ENCODE data around the gene PRCD.

The PRCD gene

GRCh38 chr17:76535788-76536510 is 3.9 kb upstream of the PRCD start:
- ATAC-seq (replicated peaks) (no peak), DNase-seq (no peak)
- Mint-ChIP-seq H3K4me1 (ENCODE audit: low read depth in 2 of 2) (peaks cover 0 to 10% of the 10 kb centered on the region in 2 donors), H3K36me3 (ENCODE audit: insufficient read depth) (no peaks in the 10 kb centered on the region), H3K4me3 (no peak overlapping the region), H3K27ac (no peak overlapping the region), H3K9me3 (no peaks in the 10 kb centered on the region), H3K27me3 (peaks cover 35 to 54% of the 10 kb centered on the region in 2 donors)

GRCh38 chr17:76536511-76537287 is 3.1 kb upstream of the PRCD start:
- no peak overlapping the region for H3K27ac Mint-ChIP-seq
- peaks cover 35 to 61% of the 10 kb centered on the region in 2 donors for H3K27me3 Mint-ChIP-seq
- H3K36me3 Mint-ChIP-seq (ENCODE audit: insufficient read depth) = no peaks in the 10 kb centered on the region
- H3K4me1 Mint-ChIP-seq (ENCODE audit: low read depth in 2 of 2) = peaks cover 0 to 10% of the 10 kb centered on the region in 2 donors
- no peak for ATAC-seq (replicated peaks)
- peak overlapping the region in 1 of 2 donors; percentile 13 for H3K4me3 Mint-ChIP-seq
- no peaks in the 10 kb centered on the region for H3K9me3 Mint-ChIP-seq
- no peak for DNase-seq

GRCh38 chr17:76537288-76537577 is 2.6 kb upstream of the PRCD start:
- Mint-ChIP-seq H3K4me3 (no peak overlapping the region), H3K9me3 (no peaks in the 10 kb centered on the region), H3K27ac (no peak overlapping the region), H3K27me3 (peaks cover 38 to 67% of the 10 kb centered on the region in 2 donors), H3K4me1 (ENCODE audit: low read depth in 2 of 2) (peaks cover 0 to 8% of the 10 kb centered on the region in 2 donors), H3K36me3 (ENCODE audit: insufficient read depth) (no peaks in the 10 kb centered on the region)
- DNase-seq = no peak
- ATAC-seq (replicated peaks) = no peak

GRCh38 chr17:76537578-76538280 is 2.1 kb upstream of the PRCD start, which contains the start of gene CYGB:
Gene CYGB, minus strand, starts transcription at chr17:76537709. Its CDS starts 167 bp downstream, at chr17:76537542.
- ATAC-seq (replicated peaks) = peak; percentile 52
- peak within 1 kb of the TSS; percentile 13 to 37 for H3K4me3 Mint-ChIP-seq
- H3K9me3 Mint-ChIP-seq = no peaks in the 10 kb centered on the region
- H3K27ac Mint-ChIP-seq = no peak within 1 kb of the TSS
- peaks cover 0 to 8% of the 10 kb centered on the region in 2 donors for H3K4me1 Mint-ChIP-seq (ENCODE audit: low read depth in 2 of 2)
- no peak for DNase-seq
- no peaks in the 10 kb centered on the region for H3K36me3 Mint-ChIP-seq (ENCODE audit: insufficient read depth)
- peaks cover 43 to 72% of the 10 kb centered on the region in 2 donors for H3K27me3 Mint-ChIP-seq

- Mint-ChIP-seq H3K27ac (no peak overlapping the region), H3K9me3 (no peaks in the 10 kb centered on the region), H3K36me3 (ENCODE audit: insufficient read depth) (no peaks in the 10 kb centered on the region), H3K4me1 (ENCODE audit: low read depth in 2 of 2) (peaks cover 0 to 8% of the 10 kb centered on the region in 2 donors), H3K4me3 (peak overlapping the region; percentile 37 to 67), H3K27me3 (peaks cover 45 to 74% of the 10 kb centered on the region in 2 donors)
- ATAC-seq (replicated peaks) (no peak), DNase-seq (no peak)
Observed at GRCh38 chr17:76538281-76538931, 1.4 kb upstream of the PRCD start.

GRCh38 chr17:76538941-76539570 is 788 bp upstream of the PRCD start:
- Mint-ChIP-seq H3K9me3 (no peaks in the 10 kb centered on the region), H3K36me3 (ENCODE audit: insufficient read depth) (no peaks in the 10 kb centered on the region), H3K4me3 (peak overlapping the region; percentile 37 to 67), H3K27me3 (peaks cover 49 to 74% of the 10 kb centered on the region in 2 donors), H3K27ac (no peak overlapping the region), H3K4me1 (ENCODE audit: low read depth in 2 of 2) (peaks cover 0 to 8% of the 10 kb centered on the region in 2 donors)
- DNase-seq (no peak), ATAC-seq (replicated peaks) (no peak)

- H3K27me3 Mint-ChIP-seq = peaks cover 40 to 64% of the 10 kb centered on the region in 2 donors
Observed at GRCh38 chr17:76540381-76541300, 797 bp downstream of the PRCD start.

GRCh38 chr17:76541739-76542454 is 2.1 kb downstream of the PRCD start:
- Mint-ChIP-seq H3K27ac (no peak overlapping the region), H3K9me3 (no peaks in the 10 kb centered on the region), H3K36me3 (ENCODE audit: insufficient read depth) (no peaks in the 10 kb centered on the region), H3K4me1 (ENCODE audit: low read depth in 2 of 2) (peaks cover 0 to 8% of the 10 kb centered on the region in 2 donors), H3K4me3 (no peak overlapping the region), H3K27me3 (peaks cover 31 to 52% of the 10 kb centered on the region in 2 donors)
- ATAC-seq (replicated peaks) (no peak), DNase-seq (no peak)

More at GRCh38 chr17:76540381-76541300, 797 bp downstream of the PRCD start:
- no peak for DNase-seq
- H3K27ac Mint-ChIP-seq = no peak overlapping the region
- H3K9me3 Mint-ChIP-seq = no peaks in the 10 kb centered on the region
- no peaks in the 10 kb centered on the region for H3K36me3 Mint-ChIP-seq (ENCODE audit: insufficient read depth)
- H3K4me1 Mint-ChIP-seq (ENCODE audit: low read depth in 2 of 2) = peaks cover 0 to 8% of the 10 kb centered on the region in 2 donors
- ATAC-seq (replicated peaks) = peak; percentile 47
- no peak overlapping the region for H3K4me3 Mint-ChIP-seq

GRCh38 chr17:76542566-76542971 is 2.7 kb downstream of the PRCD start:
- no peak overlapping the region for H3K4me3 Mint-ChIP-seq
- DNase-seq (no peak), ATAC-seq (replicated peaks) (no peak)
- no peak overlapping the region for H3K27ac Mint-ChIP-seq
- H3K36me3 Mint-ChIP-seq (ENCODE audit: insufficient read depth) = no peaks in the 10 kb centered on the region
- no peaks in the 10 kb centered on the region for H3K9me3 Mint-ChIP-seq
- peaks cover 29 to 48% of the 10 kb centered on the region in 2 donors for H3K27me3 Mint-ChIP-seq
- peaks cover 0 to 8% of the 10 kb centered on the region in 2 donors for H3K4me1 Mint-ChIP-seq (ENCODE audit: low read depth in 2 of 2)

- ATAC-seq (replicated peaks) (no peak), DNase-seq (no peak)
- Mint-ChIP-seq H3K27me3 (peaks cover 29 to 48% of the 10 kb centered on the region in 2 donors), H3K9me3 (no peaks in the 10 kb centered on the region), H3K4me3 (no peak overlapping the region), H3K4me1 (ENCODE audit: low read depth in 2 of 2) (peaks cover 0 to 8% of the 10 kb centered on the region in 2 donors), H3K27ac (no peak overlapping the region), H3K36me3 (ENCODE audit: insufficient read depth) (no peaks in the 10 kb centered on the region)
Observed at GRCh38 chr17:76542984-76543383, 3.1 kb downstream of the PRCD start.

GRCh38 chr17:76543482-76543825 is 3.6 kb downstream of the PRCD start:
- ATAC-seq (replicated peaks) (no peak), DNase-seq (no peak)
- Mint-ChIP-seq H3K27me3 (peaks cover 28 to 46% of the 10 kb centered on the region in 2 donors), H3K27ac (no peak overlapping the region), H3K9me3 (no peaks in the 10 kb centered on the region), H3K36me3 (ENCODE audit: insufficient read depth) (no peaks in the 10 kb centered on the region), H3K4me1 (ENCODE audit: low read depth in 2 of 2) (peaks cover 0 to 8% of the 10 kb centered on the region in 2 donors), H3K4me3 (no peak overlapping the region)
